ENCODE measurements around the gene MACF1. TPM values are rescaled to one million over a fixed set of nuclear protein-coding genes. Genes with fewer than 3 reads are reported as not detected.

The MACF1 gene
- total RNA-seq, 6 donors from 2014 or later = 359 to 1,160 (median 531) TPM

GRCh38 chr1:39370602-39371001 is 166.1 kb downstream of the MACF1 start:
- DNase-seq (no peak), ATAC-seq (ENCODE audit: low FRiP score in 2 of 2) (no peak)
- 80 to 85% methylated on average over 1 of the region's 1 CpG for WGBS, 2 donors
- Histone ChIP-seq H3K27ac (peak overlapping the region in 1 of 4 donors; percentile 2), H3K4me1 (peaks cover 0 to 4% (median 0%) of the 10 kb centered on the region in 4 donors), H3K27me3 (no peaks in the 10 kb centered on the region), H3K9me3 (no peaks in the 10 kb centered on the region), H3K4me3 (no peak overlapping the region), H3K36me3 (peaks cover 33 to 100% (median 75%) of the 10 kb centered on the region in 4 donors)
- TF ChIP-seq CTCF (IDR thresholded peaks at IDR 0.05) (no peak), POLR2A (IDR thresholded peaks at IDR 0.05) (no peak)

DNA sequence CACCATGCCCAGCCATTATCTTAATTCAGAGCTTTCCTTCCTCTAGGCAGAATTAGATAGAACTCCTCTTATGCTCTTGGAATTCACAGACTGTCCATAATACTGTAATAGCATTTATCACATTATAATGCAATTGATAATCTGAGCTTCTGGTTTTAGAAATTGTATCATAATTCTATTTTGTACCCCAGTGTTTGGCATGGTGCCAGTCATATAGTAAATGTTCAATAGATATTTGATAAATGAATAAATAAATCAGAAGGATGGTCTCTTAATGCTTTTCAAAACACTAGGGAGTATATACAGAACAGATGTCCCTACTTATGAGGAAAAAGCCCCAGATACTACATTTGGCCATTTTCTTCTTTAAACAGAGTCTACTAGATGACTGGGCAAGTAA is 167.6 kb downstream of the MACF1 start:
- ATAC-seq (ENCODE audit: low FRiP score in 2 of 2) = no peak
- Histone ChIP-seq H3K9me3 (no peaks in the 10 kb centered on the region), H3K27ac (no peak overlapping the region), H3K4me1 (peaks cover 0 to 4% (median 0%) of the 10 kb centered on the region in 4 donors), H3K27me3 (no peaks in the 10 kb centered on the region), H3K36me3 (peaks cover 33 to 100% (median 73%) of the 10 kb centered on the region in 4 donors), H3K4me3 (no peak overlapping the region)
- DNase-seq = no peak
- TF ChIP-seq EP300 (IDR thresholded peaks at IDR 0.05) (no peak), CTCF (IDR thresholded peaks at IDR 0.05) (no peak), POLR2A (IDR thresholded peaks at IDR 0.05) (no peak), POLR2AphosphoS5 (IDR thresholded peaks at IDR 0.05) (no peak)

DNA sequence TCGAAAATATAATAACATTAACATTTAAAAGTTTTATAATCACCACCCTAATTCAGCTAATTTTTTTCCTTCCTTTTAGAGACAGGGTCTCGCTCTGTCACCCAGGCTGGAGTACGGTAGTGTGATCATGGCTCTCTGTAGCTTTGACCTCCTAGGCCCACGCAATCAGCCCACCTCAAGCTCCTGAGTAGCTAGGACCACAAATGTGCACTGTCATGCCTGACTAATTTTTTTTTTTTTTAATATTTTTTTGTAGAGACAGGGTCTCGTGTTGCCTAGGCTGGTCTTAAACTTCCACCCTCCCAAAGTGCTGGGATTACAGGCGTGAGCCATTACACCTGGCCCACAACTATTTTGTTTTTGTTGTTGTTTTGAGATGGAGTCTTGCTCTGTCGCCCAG is 172.2 kb downstream of the MACF1 start:
- DNase-seq = no peak
- ATAC-seq (ENCODE audit: low FRiP score in 2 of 2) = no peak
- H3K4me3 ChIP-seq = no peak overlapping the region
- TF ChIP-seq EP300 (IDR thresholded peaks at IDR 0.05) (no peak), POLR2AphosphoS5 (IDR thresholded peaks at IDR 0.05) (no peak), CTCF (IDR thresholded peaks at IDR 0.05) (no peak), POLR2A (IDR thresholded peaks at IDR 0.05) (no peak)
- WGBS, 2 donors = 85 to 95% methylated on average over 7 of the region's 7 CpGs
- H3K9me3 ChIP-seq = no peaks in the 10 kb centered on the region
- H3K27ac ChIP-seq = no peak overlapping the region
- H3K4me1 ChIP-seq = no peaks in the 10 kb centered on the region
- peaks cover 32 to 97% (median 55%) of the 10 kb centered on the region in 4 donors for H3K36me3 ChIP-seq
- H3K27me3 ChIP-seq = no peaks in the 10 kb centered on the region

- peak overlapping the region in 1 of 4 donors; percentile 27 for H3K27ac ChIP-seq
- H3K4me3 ChIP-seq = no peak overlapping the region
- H3K9me3 ChIP-seq = no peaks in the 10 kb centered on the region
- H3K27me3 ChIP-seq = no peaks in the 10 kb centered on the region
- H3K4me1 ChIP-seq = no peaks in the 10 kb centered on the region
- WGBS, 2 donors = 31 to 32% methylated on average over 2 of the region's 2 CpGs
- ATAC-seq (ENCODE audit: low FRiP score in 2 of 2) (no peak), DNase-seq (no peak)
- H3K36me3 ChIP-seq = peaks cover 33 to 97% (median 57%) of the 10 kb centered on the region in 4 donors
- TF ChIP-seq CTCF (IDR thresholded peaks at IDR 0.05) = peak in 1 of 6 experiments; percentile 13
- no peak for TF ChIP-seq EP300 (IDR thresholded peaks at IDR 0.05)
Measured at GRCh38 chr1:39378377-39378776, 173.9 kb downstream of the MACF1 start.

DNA sequence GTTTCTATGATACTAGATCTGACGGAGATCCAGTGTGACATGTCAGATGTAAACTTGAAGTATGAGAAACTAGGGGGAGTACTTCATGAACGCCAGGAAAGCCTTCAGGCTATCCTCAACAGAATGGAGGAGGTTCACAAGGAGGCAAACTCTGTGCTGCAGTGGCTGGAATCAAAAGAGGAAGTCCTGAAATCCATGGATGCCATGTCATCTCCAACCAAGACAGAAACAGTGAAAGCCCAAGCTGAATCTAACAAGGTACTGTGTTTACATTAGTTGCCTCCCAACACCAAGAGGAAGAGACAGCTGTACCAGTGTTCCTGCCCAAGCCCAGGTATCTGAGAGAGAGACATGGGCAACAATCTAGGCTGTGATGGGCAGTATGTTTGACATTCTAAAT is 174.7 kb downstream of the MACF1 start:
- Histone ChIP-seq H3K36me3 (peaks cover 28 to 97% (median 55%) of the 10 kb centered on the region in 4 donors), H3K4me3 (no peak overlapping the region), H3K27ac (no peak overlapping the region)

More for the DNA sequence above, 174.7 kb downstream of the MACF1 start:
- DNase-seq (no peak), ATAC-seq (ENCODE audit: low FRiP score in 2 of 2) (no peak)
- H3K27me3 ChIP-seq = no peaks in the 10 kb centered on the region
- no peaks in the 10 kb centered on the region for H3K9me3 ChIP-seq
- TF ChIP-seq POLR2AphosphoS5 (IDR thresholded peaks at IDR 0.05) = no peak
- TF ChIP-seq CTCF (IDR thresholded peaks at IDR 0.05) = no peak
- 78 to 82% methylated on average over 2 of the region's 2 CpGs for WGBS, 2 donors
- H3K4me1 ChIP-seq = no peaks in the 10 kb centered on the region
